HG03196 (cell line): ENCODE measurements around the gene PLD5.

Experiments used
- ATAC-seq: cut with Tn5 transposase; IDR thresholded peaks from one replicate; pipeline ENCODE4 v1.9.1; 2021; ENCODE audit not compliant: unreplicated experiment

The PLD5 gene

GRCh38 chr1:242524571-242525359 lies at the start of gene PLD5:
Gene PLD5 (minus strand): TSS chr1:242524697.
- no peak for ATAC-seq

DNA sequence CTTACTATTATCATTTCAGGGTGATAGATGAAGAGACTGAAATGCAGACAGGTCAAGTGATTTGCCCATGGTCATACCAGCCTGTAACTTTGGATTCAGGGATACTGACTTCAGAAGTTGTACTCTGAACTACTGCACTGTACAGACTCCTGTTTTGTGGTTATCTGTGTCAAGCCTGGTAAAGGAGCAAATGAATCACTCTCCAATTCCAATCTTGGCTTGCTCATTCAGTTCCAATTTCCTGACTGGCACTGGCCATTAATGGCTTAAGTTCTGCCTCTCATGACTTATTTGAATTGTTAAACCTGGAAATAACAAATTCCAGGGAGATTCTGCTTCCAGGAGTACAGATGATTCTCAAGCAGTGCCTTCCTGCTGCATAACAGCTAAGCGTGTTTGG lies 45.4 kb upstream of the PLD5 start:
- ATAC-seq: no peak

GRCh38 chr1:242568666-242569065 lies 44.2 kb upstream of the PLD5 start:
- ATAC-seq: no peak

GRCh38 chr1:242567596-242567995 lies 43.1 kb upstream of the PLD5 start:
- ATAC-seq: no peak

DNA sequence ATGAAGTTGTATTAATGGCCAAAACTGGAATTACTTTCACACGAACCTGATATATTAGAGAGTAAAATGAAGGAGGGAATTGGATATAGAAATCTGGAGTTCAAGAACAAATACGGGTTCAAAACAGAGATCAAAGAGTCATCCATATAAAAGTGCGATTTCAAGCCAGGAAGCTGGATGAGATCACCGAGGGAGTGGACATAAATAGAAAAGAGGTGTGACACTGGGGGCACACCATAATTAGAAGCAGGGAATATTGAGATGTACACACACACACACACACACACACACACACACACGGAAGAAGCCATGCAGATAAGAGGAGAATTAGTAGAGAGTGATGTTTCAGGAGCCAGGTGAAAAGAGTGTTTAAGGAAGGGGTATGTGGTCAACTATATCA lies 32.3 kb upstream of the PLD5 start:
- ATAC-seq: no peak

GRCh38 chr1:242556276-242556675 lies 31.8 kb upstream of the PLD5 start:
- no peak for ATAC-seq

GRCh38 chr1:242554577-242554976 lies 30.1 kb upstream of the PLD5 start:
- no peak for ATAC-seq

DNA sequence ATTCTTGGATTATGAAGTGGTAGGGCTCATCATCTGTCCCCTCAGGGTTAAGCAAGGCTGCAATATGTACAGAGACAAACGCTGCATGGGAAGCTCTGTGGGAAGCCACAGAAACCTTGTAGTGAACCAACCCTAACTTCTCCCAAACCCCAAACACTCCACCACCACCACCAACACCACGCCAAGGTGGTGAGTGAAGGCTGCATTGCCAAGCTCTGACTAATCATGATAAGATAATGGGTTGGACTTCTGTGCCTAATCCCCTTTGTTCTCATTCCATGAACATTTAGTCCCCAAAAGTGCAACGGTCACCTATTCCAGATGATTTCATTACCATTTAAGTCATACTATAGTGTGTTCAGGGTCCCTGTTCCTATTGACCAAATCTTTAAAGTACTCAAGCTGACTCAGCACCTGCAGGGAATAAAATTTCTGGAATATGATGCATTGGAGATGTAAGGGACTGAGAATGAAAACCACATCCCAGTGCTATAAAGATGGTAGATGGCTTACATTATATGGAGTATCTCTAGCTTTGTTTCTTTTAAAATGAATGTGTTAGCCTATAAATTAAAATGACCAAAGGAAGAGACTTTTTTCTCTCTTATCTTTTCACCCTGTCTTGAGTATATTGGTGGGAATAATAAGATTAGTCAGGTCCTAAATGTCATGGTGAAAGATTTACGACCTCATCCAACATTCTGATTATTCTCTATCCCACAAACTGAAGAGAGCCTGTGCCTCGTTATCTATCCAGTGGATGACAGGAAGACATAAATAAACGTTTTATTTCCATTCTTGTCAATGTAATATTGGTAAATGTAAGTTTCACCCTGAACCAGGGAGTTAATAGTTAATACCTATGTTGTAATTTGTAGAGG lies 22.6 kb upstream of the PLD5 start:
- no peak for ATAC-seq

GRCh38 chr1:242546441-242546840 lies 21.9 kb upstream of the PLD5 start:
- ATAC-seq: no peak

DNA sequence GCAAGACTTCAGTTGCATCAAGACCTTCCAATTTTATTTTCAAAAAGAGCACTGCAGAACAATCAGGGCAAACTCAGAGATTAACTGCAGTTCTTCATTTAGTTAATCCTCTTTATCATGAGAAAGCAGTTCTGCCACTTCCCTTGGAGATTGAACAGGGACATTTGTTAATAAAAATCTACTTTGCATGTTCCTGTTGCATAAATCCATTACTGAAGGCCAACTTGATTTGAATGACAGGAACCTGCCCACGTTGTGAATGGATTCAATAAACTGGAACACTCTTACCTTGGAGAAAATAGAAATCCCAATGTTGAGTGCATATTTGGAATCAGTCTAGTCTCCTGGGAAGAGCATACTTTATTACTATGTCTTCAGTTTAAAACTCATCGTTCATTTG lies 19.6 kb upstream of the PLD5 start:
- ATAC-seq: no peak

- no peak for ATAC-seq
Measured at GRCh38 chr1:242542271-242542670, 17.8 kb upstream of the PLD5 start.

DNA sequence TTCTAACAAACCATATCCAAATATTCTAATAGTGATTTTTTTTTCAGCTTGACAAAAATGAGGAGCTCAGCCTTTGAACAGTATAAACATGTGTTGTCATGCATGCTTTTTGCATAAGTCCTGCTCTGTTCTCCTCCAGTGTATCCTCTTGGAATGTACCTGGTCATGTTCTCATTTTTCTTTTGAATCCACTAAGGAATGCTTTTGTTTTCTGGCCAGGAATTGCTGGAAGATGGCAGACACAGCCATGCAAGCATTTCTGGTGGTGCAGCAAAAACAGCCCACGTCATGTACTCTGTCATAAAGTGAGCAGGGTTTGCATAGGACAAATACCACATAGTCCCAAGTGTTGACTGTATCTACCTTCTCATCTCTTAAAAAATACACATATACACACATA lies 11.5 kb upstream of the PLD5 start:
- no peak for ATAC-seq

DNA sequence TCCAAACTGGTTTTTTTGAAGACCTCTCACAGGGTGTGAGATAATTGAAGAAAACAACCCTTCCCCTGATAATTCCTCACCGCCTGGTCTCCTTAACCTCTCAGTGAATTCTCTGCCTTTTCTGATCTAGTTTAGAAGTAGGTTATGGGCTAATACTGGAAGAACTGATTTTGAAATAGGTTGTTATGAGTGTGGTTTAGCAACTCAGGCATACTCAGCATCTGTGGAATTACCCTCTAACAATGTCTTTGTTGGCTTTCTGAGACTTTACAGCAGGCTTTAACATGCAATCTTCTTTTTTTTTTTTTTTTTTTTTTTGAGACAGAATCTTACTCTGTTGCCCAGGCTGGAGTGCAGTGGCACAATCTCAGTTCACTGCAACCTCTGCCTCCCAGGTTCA lies 10.3 kb upstream of the PLD5 start:
- no peak for ATAC-seq

- ATAC-seq: no peak
Measured at GRCh38 chr1:242530761-242531160, 6.3 kb upstream of the PLD5 start.

DNA sequence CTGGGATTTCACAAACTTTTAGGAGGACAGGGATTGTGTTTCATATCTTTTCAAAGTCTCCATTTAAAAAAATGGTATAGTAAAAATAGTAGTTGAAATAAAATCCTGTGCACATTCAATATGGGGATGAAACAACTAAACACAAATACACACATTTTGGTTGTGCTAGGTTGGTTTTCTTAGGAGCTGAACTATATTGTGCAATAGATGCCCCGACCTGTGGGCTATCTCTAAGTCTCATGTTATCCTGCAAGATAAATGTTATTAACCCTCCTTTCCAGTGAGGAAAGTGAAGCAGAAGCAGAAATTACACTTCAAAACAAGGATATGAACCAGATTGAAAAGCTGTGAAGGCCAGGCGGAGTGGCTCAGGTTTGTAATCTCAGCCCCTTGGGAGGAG lies 1.3 kb upstream of the PLD5 start:
- ATAC-seq: no peak

DNA sequence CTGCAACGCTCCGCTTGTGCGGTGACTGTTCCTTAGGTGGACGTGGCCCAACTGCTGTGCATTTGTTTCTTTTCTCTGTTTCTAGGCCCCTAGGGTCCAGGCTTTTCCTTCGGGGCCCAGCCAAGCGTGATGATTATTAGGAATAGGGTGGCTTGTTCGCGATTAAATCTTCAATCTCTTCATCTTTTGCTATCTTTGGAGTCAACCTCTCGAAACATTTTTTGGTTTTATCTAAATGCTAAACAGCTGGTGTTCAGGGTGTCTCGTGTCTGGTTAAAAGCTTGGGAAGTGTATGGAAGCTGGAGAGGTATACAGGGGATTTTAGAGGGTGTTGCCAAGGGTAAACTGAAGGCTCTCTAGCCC lies 844 bp upstream of the PLD5 start:
- no peak for ATAC-seq

GRCh38 chr1:242523719-242524570 lies 552 bp downstream of the PLD5 start:
- no peak for ATAC-seq

- ATAC-seq: no peak
Measured at GRCh38 chr1:242522996-242523718, 1.3 kb downstream of the PLD5 start.

GRCh38 chr1:242522304-242522945 lies 2.1 kb downstream of the PLD5 start:
- ATAC-seq: no peak

DNA sequence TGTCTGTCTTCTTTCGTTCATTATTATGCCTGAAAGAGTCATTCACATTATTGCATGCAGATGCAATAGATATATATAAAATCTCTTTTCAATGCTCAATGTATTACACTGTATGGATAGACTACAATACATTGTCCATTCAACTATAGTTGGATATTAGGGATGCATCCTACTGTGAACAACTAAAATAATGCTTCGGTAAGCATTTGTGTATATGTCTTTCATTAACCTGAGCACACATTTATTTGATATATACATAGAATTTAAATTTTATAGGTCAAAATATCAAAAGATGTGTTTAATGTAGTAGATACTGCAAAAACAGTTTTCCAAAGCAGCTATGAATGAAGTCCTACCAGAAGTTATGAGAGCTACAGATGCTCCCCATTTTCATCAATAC lies 8.9 kb downstream of the PLD5 start:
- no peak for ATAC-seq
